Neural cell (in vitro differentiated cells): ENCODE results near the gene TCF12. TPM values are rescaled to one million over a fixed set of nuclear protein-coding genes. Genes with fewer than 3 reads are reported as not detected.

ENCODE experiments used
- H2AFZ ChIP-seq: fragments of 200-600, 300-800 bp; sonication (generic), shearing (Covaris generic); 2 replicates; pipeline ENCODE4 v1.6.0; 2014; ENCODE audit warnings: low read depth, mild to moderate bottlenecking, antibody characterized with exemption, low read length, moderate library complexity
- H3F3A ChIP-seq: fragments of 200-600 bp; shearing (Covaris generic); 2 replicates; pipeline ENCODE4 v1.6.1; 2016; ENCODE audit warnings: mild to moderate bottlenecking, moderate library complexity, mixed read lengths, antibody characterized with exemption, low read length; ENCODE audit not compliant: insufficient read depth, poor library complexity, severe bottlenecking
- H3K27ac ChIP-seq: fragments of 200-600, 300-800 bp; sonication (generic), shearing (Covaris generic); 2 replicates; pipeline ENCODE4 v1.5.1; 2014; ENCODE audit warnings: mild to moderate bottlenecking, low read length, moderate library complexity
- H3K27me3 ChIP-seq: fragments of 300-800, 200-600 bp; sonication (generic), shearing (Covaris generic); 2 replicates; pipeline ENCODE4 v1.6.0; 2014; ENCODE audit warnings: mild to moderate bottlenecking, low read depth, low read length, moderate library complexity; ENCODE audit not compliant: insufficient read depth
- H3K36me3 ChIP-seq: fragments of 300-800, 200-600 bp; sonication (generic), shearing (Covaris generic); 2 replicates; pipeline ENCODE4 v1.5.1; 2014; ENCODE audit warnings: mild to moderate bottlenecking, antibody characterized with exemption, low read length, moderate library complexity; ENCODE audit not compliant: insufficient read depth
- H3K4me2 ChIP-seq: fragments of 300-800, 200-600 bp; sonication (generic), shearing (Covaris generic); 2 replicates; pipeline ENCODE4 v1.6.0; 2014; ENCODE audit warnings: mild to moderate bottlenecking, low read length
- H3K4me3 ChIP-seq: fragments of 300-800, 200-600 bp; sonication (generic), shearing (Covaris generic); 2 replicates; pipeline ENCODE4 v1.5.1; 2014; ENCODE audit warnings: mild to moderate bottlenecking, low read length, moderate library complexity
- H3K79me2 ChIP-seq: fragments of 200-600 bp; shearing (Covaris generic); replicated peaks from 2 replicates; pipeline ENCODE4 v1.6.0; 2014; ENCODE audit warnings: mild to moderate bottlenecking, low read length, moderate library complexity; ENCODE audit not compliant: insufficient read depth
- H3K9ac ChIP-seq: fragments of 300-800, 200-600 bp; sonication (generic), shearing (Covaris generic); 2 replicates; pipeline ENCODE4 v1.6.1; 2016; ENCODE audit warnings: mild to moderate bottlenecking, low read length, mixed read lengths
- H3K9me2 ChIP-seq: fragments of 200-600 bp; shearing (Covaris generic); 2 replicates; pipeline ENCODE4 v1.6.1; 2016; ENCODE audit warnings: mild to moderate bottlenecking, low read length, mixed read lengths; ENCODE audit not compliant: insufficient read depth
- H3K9me3 ChIP-seq: fragments of 200-600, 300-800 bp; sonication (generic), shearing (Covaris generic); 2 replicates; pipeline ENCODE4 v1.6.1; 2016; ENCODE audit warnings: mild to moderate bottlenecking, mixed run types, low read length, moderate library complexity, mixed read lengths
- H4K20me1 ChIP-seq: fragments of 200-600 bp; shearing (Covaris generic); 2 replicates; pipeline ENCODE4 v1.6.1; 2016; ENCODE audit warnings: mild to moderate bottlenecking, mixed run types; ENCODE audit not compliant: insufficient read depth
- CTCF ChIP-seq: fragments of 450-650 bp; IDR thresholded peaks from 2 replicates; pipeline ENCODE4 v1.5.1; 2014; ENCODE audit warnings: antibody characterized with exemption, mild to moderate bottlenecking, moderate library complexity; ENCODE audit not compliant: poor library complexity, severe bottlenecking
- EP300 ChIP-seq: fragments of 450-650 bp; conservative IDR thresholded peaks from 2 replicates; pipeline ENCODE4 v1.6.1; 2014; ENCODE audit warnings: antibody characterized with exemption, mild to moderate bottlenecking, moderate library complexity; ENCODE audit not compliant: poor library complexity, severe bottlenecking
- EZH2 ChIP-seq: fragments of 200-600, 300-800 bp; shearing (Covaris generic), sonication (generic); IDR thresholded peaks from 2 replicates; pipeline ENCODE4 v1.6.1; 2014; ENCODE audit warnings: antibody characterized with exemption, low read length, borderline replicate concordance, mild to moderate bottlenecking; ENCODE audit not compliant: insufficient read depth, poor library complexity, severe bottlenecking
- MXI1 ChIP-seq: fragments of 450-650 bp; conservative IDR thresholded peaks from 2 replicates; pipeline ENCODE4 v1.6.1; 2014; ENCODE audit warnings: antibody characterized with exemption, mild to moderate bottlenecking; ENCODE audit not compliant: poor library complexity, severe bottlenecking
- POLR2AphosphoS5 ChIP-seq: IDR thresholded peaks from 2 replicates; pipeline ENCODE4 v1.6.1; 2012
- RAD21 ChIP-seq: fragments of 450-650 bp; conservative IDR thresholded peaks from 2 replicates; pipeline ENCODE4 v1.6.1; 2014; ENCODE audit warnings: antibody characterized with exemption, mild to moderate bottlenecking, moderate library complexity
- SMC3 ChIP-seq: fragments of 450-650 bp; conservative IDR thresholded peaks from 2 replicates; pipeline ENCODE4 v1.6.1; 2014; ENCODE audit warnings: antibody characterized with exemption, mild to moderate bottlenecking, moderate library complexity; ENCODE audit not compliant: poor library complexity
- TAF1 ChIP-seq: IDR thresholded peaks from 2 replicates; pipeline ENCODE4 v1.6.1; 2012; ENCODE audit warnings: low read depth
- polyA plus RNA-seq: library from polyadenylated mRNA; depleted of rRNA; stranded (reverse); fragments of >200 nt; gene quantifications from 2 replicates; pipeline ENCODE4 v1.2.3, GENCODE V29; 2014
- TF ChIP-seq, protein P1 (sequence below): IDR thresholded peaks from 2 replicates; pipeline ENCODE4 v1.6.1; 2012; ENCODE audit warnings: borderline replicate concordance

TCF12 gene
- polyA plus RNA-seq, 1 donor from 2014 or later = 52.7 TPM

GRCh38 chr15:57263520-57263919, 345.1 kb downstream of the TCF12 start:
- no peak overlapping the region for H3K9ac ChIP-seq
- H4K20me1 ChIP-seq = no peaks in the 10 kb centered on the region
- H3F3A ChIP-seq = no peaks in the 10 kb centered on the region
- H3K27ac ChIP-seq = no peak overlapping the region
- no peaks in the 10 kb centered on the region for H3K9me3 ChIP-seq
- H3K36me3 ChIP-seq = peaks cover 5% of the 10 kb centered on the region
- no peak overlapping the region for H3K4me3 ChIP-seq
- H3K9me2 ChIP-seq = no peaks in the 10 kb centered on the region
- TF ChIP-seq SMC3 (no peak), CTCF (no peak), POLR2AphosphoS5 (no peak), MXI1 (no peak), RAD21 (no peak), EP300 (no peak), TAF1 (no peak), EZH2 (no peak)
- TF ChIP-seq, protein P1, sequence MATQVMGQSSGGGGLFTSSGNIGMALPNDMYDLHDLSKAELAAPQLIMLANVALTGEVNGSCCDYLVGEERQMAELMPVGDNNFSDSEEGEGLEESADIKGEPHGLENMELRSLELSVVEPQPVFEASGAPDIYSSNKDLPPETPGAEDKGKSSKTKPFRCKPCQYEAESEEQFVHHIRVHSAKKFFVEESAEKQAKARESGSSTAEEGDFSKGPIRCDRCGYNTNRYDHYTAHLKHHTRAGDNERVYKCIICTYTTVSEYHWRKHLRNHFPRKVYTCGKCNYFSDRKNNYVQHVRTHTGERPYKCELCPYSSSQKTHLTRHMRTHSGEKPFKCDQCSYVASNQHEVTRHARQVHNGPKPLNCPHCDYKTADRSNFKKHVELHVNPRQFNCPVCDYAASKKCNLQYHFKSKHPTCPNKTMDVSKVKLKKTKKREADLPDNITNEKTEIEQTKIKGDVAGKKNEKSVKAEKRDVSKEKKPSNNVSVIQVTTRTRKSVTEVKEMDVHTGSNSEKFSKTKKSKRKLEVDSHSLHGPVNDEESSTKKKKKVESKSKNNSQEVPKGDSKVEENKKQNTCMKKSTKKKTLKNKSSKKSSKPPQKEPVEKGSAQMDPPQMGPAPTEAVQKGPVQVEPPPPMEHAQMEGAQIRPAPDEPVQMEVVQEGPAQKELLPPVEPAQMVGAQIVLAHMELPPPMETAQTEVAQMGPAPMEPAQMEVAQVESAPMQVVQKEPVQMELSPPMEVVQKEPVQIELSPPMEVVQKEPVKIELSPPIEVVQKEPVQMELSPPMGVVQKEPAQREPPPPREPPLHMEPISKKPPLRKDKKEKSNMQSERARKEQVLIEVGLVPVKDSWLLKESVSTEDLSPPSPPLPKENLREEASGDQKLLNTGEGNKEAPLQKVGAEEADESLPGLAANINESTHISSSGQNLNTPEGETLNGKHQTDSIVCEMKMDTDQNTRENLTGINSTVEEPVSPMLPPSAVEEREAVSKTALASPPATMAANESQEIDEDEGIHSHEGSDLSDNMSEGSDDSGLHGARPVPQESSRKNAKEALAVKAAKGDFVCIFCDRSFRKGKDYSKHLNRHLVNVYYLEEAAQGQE = no peak
- H3K79me2 ChIP-seq = peaks cover 4% of the 10 kb centered on the region
- no peak overlapping the region for H2AFZ ChIP-seq
- no peak overlapping the region for H3K4me2 ChIP-seq
- H3K27me3 ChIP-seq = no peaks in the 10 kb centered on the region

DNA sequence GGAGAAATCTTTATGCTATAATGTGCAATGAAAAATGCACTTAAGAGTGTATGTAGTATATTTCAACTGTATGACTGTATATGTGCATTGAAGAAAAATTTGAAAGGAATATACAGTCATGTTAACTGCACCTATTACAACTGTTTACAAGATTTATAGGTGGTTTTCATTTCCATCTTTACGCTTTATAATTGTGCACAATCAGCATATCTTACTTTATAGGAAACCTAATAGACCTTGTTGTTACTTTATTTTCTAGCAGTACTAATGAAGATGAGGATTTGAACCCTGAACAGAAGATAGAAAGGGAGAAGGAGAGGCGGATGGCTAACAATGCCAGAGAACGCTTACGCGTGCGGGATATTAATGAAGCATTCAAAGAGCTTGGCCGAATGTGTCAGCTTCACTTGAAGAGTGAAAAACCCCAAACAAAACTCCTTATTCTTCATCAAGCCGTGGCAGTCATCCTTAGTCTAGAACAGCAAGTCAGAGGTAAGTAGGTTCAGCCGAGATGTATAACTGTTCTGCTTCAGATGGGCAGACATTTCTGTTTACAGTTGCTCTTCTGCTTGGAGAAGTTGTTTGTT, 354.4 kb downstream of the TCF12 start:
- no peaks in the 10 kb centered on the region for H3K36me3 ChIP-seq
- no peaks in the 10 kb centered on the region for H3K27me3 ChIP-seq
- H3K4me3 ChIP-seq = no peak overlapping the region
- H2AFZ ChIP-seq = no peak overlapping the region
- TF ChIP-seq EZH2 (no peak), POLR2AphosphoS5 (no peak), EP300 (no peak), MXI1 (no peak), RAD21 (no peak), CTCF (no peak)
- TF ChIP-seq, protein P1 = no peak
- H3K79me2 ChIP-seq = peaks cover 3% of the 10 kb centered on the region
- H3K9me3 ChIP-seq = no peaks in the 10 kb centered on the region
- no peaks in the 10 kb centered on the region for H3K9me2 ChIP-seq
- no peak overlapping the region for H3K9ac ChIP-seq
- H3F3A ChIP-seq = no peaks in the 10 kb centered on the region
- no peaks in the 10 kb centered on the region for H4K20me1 ChIP-seq
- no peak overlapping the region for H3K4me2 ChIP-seq
- H3K27ac ChIP-seq = no peak overlapping the region
